ENCODE results near the gene MYO7B.

Gene MYO7B

DNA sequence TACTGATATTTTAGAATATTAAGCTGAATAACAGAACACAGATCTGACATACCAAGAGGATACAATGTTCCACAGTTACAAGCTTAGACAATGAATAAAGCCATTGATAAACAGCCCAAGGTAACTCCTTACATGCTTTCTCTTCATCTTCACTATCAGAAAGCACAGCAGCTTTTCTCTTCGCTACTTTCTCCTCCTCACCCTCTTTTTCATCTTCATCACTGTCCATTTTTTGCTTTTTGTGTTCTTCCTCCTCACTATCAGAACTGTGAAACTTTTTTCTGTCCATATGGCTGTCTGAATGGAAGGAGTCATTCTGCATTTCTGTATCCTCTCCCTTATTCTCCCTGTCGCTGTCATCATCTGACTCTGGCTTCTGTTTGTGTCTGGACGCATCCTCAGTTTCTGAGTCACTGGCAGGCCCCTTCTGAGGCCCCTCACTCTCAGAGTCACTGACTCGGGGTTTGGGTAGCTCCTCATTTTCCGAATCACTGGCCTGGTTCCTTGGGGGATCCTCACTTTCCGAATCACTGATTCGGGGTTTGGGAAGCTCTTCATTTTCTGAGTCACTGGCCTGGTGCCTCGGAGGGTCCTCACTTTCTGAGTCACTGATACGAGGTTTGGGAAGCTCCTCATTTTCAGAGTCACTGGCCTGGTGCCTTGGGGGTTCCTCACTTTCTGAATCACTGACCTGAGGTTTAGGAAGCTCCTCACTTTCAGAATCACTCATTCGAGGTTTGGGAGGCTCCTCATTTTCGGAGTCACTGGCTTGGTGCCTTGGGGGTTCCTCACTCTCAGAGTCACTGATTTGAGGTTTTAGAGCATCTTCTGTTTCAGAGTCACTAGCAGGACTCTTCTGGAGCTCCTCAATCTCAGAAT, 30.7 kb upstream of the MYO7B start:
- no peak for TF ChIP-seq CTCF (IDR thresholded peaks at IDR 0.05; ENCODE audit: control extremely low read depth, extremely low read depth, low read depth, missing control alignments)
- ChIA-PET POLR2A (no interaction called here), CTCF (interaction anchor here (0.8 to 1.8 kb wide), 7 partner anchors 11 to 170 kb away, joined by 3 to 7 read pairs (median 3); no protein-coding TSS in a partner anchor)
- DNase-seq (ENCODE audit: extremely low spot score): no peak

- no peak for DNase-seq (ENCODE audit: extremely low spot score)
These were observed 29.0 kb upstream of the MYO7B start for GRCh38 chr2:127506510-127506909.

DNA sequence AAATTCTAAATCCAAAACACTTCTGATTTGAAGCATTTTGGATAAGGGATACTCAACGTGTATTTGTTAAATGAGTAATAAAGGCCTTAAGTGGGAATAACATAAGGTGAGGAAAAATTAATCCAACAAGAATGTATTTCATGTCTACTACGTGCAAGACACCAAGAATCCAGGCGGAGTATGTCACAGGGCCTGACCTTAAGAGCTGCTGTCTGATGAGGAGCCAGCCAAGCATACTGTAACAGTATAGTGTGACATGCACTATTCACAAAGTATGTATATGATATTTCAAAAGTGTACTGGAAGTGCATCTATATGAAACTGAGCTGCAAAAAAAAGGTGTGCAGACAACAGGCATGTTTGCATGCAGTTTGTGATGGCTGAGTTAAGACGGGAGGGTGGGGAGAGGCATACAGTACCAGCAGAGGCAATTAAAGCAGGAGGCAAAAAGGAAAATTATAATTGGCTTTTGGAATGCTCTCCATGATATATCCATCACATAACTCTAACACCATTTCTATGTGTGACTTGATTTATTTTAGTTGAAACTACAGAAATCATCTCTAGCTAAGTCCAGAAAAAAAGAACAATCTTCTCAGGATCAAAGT, 27.4 kb upstream of the MYO7B start:
- POLR2A ChIA-PET: no interaction called here
- TF ChIP-seq CTCF (IDR thresholded peaks at IDR 0.05; ENCODE audit: control extremely low read depth, extremely low read depth, low read depth, missing control alignments): no peak
- no peak for DNase-seq (ENCODE audit: extremely low spot score)
- CTCF ChIA-PET: interaction anchor here (1.2 to 2.6 kb wide), 7 partner anchors 10 to 142 kb away, joined by 3 to 10 read pairs (median 4); partner anchors contain the start of gene IWS1

More at GRCh38 chr2:127506510-127506909, 29.0 kb upstream of the MYO7B start:
- no peak for TF ChIP-seq CTCF (IDR thresholded peaks at IDR 0.05; ENCODE audit: control extremely low read depth, extremely low read depth, low read depth, missing control alignments)
- CTCF ChIA-PET: interaction anchor here (1.2 to 2.1 kb wide), 3 partner anchors 27 to 42 kb away, joined by 3 to 6 read pairs (median 3); no protein-coding TSS in a partner anchor
- POLR2A ChIA-PET: no interaction called here

GRCh38 chr2:127508631-127509034, 26.9 kb upstream of the MYO7B start:
- TF ChIP-seq CTCF (IDR thresholded peaks at IDR 0.05; ENCODE audit: control extremely low read depth, extremely low read depth, low read depth, missing control alignments): no peak
- CTCF ChIA-PET: interaction anchor here (1.2 to 2.6 kb wide), 5 partner anchors 9 to 141 kb away, joined by 3 to 10 read pairs (median 6); partner anchors contain the start of gene IWS1
- POLR2A ChIA-PET: no interaction called here
- no peak for DNase-seq (ENCODE audit: extremely low spot score)

GRCh38 chr2:127510073-127510472, 25.4 kb upstream of the MYO7B start:
- POLR2A ChIA-PET: no interaction called here
- CTCF ChIA-PET: interaction anchor here (1.0 to 1.3 kb wide), 2 partner anchors 16 to 30 kb away, joined by 3 to 4 read pairs; partner anchors contain the start of gene IWS1
- TF ChIP-seq CTCF (IDR thresholded peaks at IDR 0.05; ENCODE audit: control extremely low read depth, extremely low read depth, low read depth, missing control alignments): no peak
- DNase-seq (ENCODE audit: extremely low spot score): no peak

DNA sequence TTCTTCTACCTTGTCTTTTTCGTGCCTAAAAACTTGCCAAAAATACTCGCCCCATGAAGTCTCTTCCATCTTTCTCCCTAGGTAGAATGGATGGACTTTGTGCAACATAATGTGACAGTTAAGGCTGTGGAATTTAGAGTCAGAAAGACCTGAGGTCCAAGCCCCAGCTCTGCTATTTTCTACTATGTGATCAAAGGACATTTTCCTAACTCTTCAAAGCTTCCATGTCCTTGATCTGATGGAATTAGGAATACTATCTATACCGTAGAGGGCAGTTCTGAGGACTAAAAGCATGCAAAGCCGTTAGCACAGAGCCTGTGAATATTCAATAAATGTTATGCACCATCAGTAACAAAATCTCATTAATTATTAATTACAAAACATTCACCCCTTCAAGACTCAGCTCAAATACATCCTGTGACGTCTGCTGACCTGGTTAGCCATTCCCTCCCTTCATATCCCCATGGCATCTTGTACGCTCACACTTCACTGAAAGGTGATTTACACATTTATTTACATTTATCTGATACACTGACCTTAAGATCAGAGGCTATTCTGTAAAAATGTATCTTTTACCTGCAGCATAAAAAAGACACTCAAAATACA, 24.3 kb upstream of the MYO7B start:
- CTCF ChIA-PET: interaction anchor here (1.3 kb wide), 1 partner anchor 15 kb away, joined by 4 read pairs; the partner anchor contains the start of gene IWS1
- no peak for TF ChIP-seq CTCF (IDR thresholded peaks at IDR 0.05; ENCODE audit: control extremely low read depth, extremely low read depth, low read depth, missing control alignments)
- POLR2A ChIA-PET: no interaction called here
- no peak for DNase-seq (ENCODE audit: extremely low spot score)

Data from GM10248 (cell line).